ENCODE measurements around the gene TOMM20L.
A peak's percentile ranks its signal among the peaks of the same experiment; 100 is the strongest.

The TOMM20L gene

GRCh38 chr14:58444627-58445026 is 48.9 kb downstream of the TOMM20L start:
- in situ Hi-C loops (cut with HindIII; ENCODE audit: low pct_unique_long_range_greater_than_20kb, low sequenced_read_pairs), result no loop called here
- no peak for TF ChIP-seq JUND (IDR thresholded peaks at IDR 0.05; ENCODE audit: low read depth)
- no peak for DNase-seq (ENCODE audit: low read depth in 1 of 2, low spot score in 1 of 2)

- peak; percentile 13 to 74 for DNase-seq (ENCODE audit: low read depth in 1 of 2, low spot score in 1 of 2)
- in situ Hi-C loops (cut with HindIII; ENCODE audit: low pct_unique_long_range_greater_than_20kb, low sequenced_read_pairs), result no loop called here
- no peak; the same call in 1 of the 2 replicates for TF ChIP-seq JUND (IDR thresholded peaks at IDR 0.05; ENCODE audit: low read depth)
Observed at GRCh38 chr14:58455593-58456265, 60.0 kb downstream of the TOMM20L start.

All from T47D (cell line).